CD4-positive, alpha-beta T cell treated with Interleukin-17A for 1 hour (primary cell): ENCODE results near the gene MALSU1.

Experiments
- DNase-seq: peaks from one replicate; pipeline ENCODE4 v3.0.0-alpha.2; 2020

The MALSU1 gene

GRCh38 chr7:23337374-23337773 lies 38.2 kb downstream of the MALSU1 start:
- no peak for DNase-seq

- no peak for DNase-seq
These were observed 39.3 kb downstream of the MALSU1 start for GRCh38 chr7:23338439-23338838.

- no peak for DNase-seq
These were observed 39.7 kb downstream of the MALSU1 start for GRCh38 chr7:23338863-23339262.

- DNase-seq, result no peak
These were observed 42.9 kb downstream of the MALSU1 start for GRCh38 chr7:23341846-23342598.

GRCh38 chr7:23343102-23343501 lies 44.0 kb downstream of the MALSU1 start:
- DNase-seq, result no peak

- DNase-seq, result no peak
These were observed 44.8 kb downstream of the MALSU1 start for GRCh38 chr7:23343806-23344475.

GRCh38 chr7:23345601-23346000 lies 46.5 kb downstream of the MALSU1 start:
- no peak for DNase-seq

- peak; percentile 36 for DNase-seq
These were observed 47.2 kb downstream of the MALSU1 start for GRCh38 chr7:23346316-23346715.

- DNase-seq, result no peak
These were observed 48.0 kb downstream of the MALSU1 start for GRCh38 chr7:23347033-23347681.

- no peak for DNase-seq
These were observed 48.6 kb downstream of the MALSU1 start for GRCh38 chr7:23347682-23348180.

- no peak for DNase-seq
These were observed 50.5 kb downstream of the MALSU1 start for GRCh38 chr7:23349484-23350157.

- DNase-seq, result no peak
These were observed 51.3 kb downstream of the MALSU1 start for GRCh38 chr7:23350466-23350865.

- DNase-seq, result no peak
These were observed 54.0 kb downstream of the MALSU1 start for GRCh38 chr7:23353172-23353571.

GRCh38 chr7:23356168-23356567 lies 57.0 kb downstream of the MALSU1 start:
- DNase-seq, result no peak

GRCh38 chr7:23356726-23357125 lies 57.6 kb downstream of the MALSU1 start:
- DNase-seq, result peak; percentile 5

GRCh38 chr7:23357190-23358093 lies 58.3 kb downstream of the MALSU1 start:
- DNase-seq, result peak; percentile 15

GRCh38 chr7:23358152-23358674 lies 59.1 kb downstream of the MALSU1 start:
- no peak for DNase-seq
